ENCODE measurements around the gene PUS7L. TPM values are rescaled to one million over a fixed set of nuclear protein-coding genes. Genes with fewer than 3 reads are reported as not detected.

The PUS7L gene
- total RNA-seq, 2 donors from 2014 or later: 15.2 to 23.6 TPM

DNA sequence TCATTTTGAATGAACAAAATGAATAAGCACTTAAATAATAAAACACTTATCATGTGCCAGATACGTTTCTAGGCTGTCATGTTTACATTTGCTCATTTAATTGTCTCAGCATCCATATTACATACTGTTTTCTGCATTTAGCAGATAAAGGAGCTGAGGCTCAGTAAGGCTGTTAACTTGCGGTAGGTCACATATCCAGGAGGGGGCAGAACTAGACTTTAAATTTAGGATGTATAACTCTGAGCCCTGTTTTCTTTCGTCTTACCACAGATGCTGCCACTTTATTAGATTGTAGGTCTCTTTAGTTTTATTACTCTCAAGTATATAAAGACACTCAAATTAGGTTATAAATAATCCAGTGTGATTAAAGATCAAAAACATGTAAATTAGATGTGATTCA, 17.9 kb upstream of the PUS7L start:
- H3K4me1 ChIP-seq (ENCODE audit: control insufficient read depth, insufficient read depth, low read length): no peaks in the 10 kb centered on the region

DNA sequence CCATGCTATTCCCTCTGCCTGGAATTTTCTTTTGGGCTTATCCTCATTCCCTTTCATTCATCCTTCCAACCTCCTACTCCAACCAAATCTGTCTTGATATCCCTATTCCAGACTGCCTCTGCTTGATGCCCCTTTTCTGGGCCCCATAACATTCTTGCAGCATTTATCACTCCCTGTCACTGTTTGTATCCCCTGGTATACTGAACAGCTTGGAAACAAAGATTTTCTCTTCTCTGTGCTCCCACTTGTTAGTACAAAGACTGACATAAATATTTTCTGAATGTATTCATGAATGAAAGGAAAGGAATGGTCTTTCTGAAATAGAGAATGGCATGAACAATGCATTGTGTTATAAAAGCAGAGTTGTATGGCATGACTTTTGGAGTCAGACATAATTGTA, 7.7 kb upstream of the PUS7L start:
- peaks cover 17% of the 10 kb centered on the region for H3K4me1 Mint-ChIP-seq
- H3K9ac ChIP-seq (ENCODE audit: extremely low read depth, low read length, poor library complexity, severe bottlenecking): no peak overlapping the region
- H3K27me3 ChIP-seq (ENCODE audit: control insufficient read depth, insufficient read depth, low read length, poor library complexity, severe bottlenecking): no peaks in the 10 kb centered on the region
- H3K9me3 Mint-ChIP-seq: peaks cover 2% of the 10 kb centered on the region
- no peaks in the 10 kb centered on the region for H3K27me3 Mint-ChIP-seq (ENCODE audit: insufficient read depth)
- no peak for DNase-seq
- H3K36me3 ChIP-seq (ENCODE audit: control insufficient read depth, insufficient read depth, low read length): no peaks in the 10 kb centered on the region
- TF ChIP-seq, protein P1, sequence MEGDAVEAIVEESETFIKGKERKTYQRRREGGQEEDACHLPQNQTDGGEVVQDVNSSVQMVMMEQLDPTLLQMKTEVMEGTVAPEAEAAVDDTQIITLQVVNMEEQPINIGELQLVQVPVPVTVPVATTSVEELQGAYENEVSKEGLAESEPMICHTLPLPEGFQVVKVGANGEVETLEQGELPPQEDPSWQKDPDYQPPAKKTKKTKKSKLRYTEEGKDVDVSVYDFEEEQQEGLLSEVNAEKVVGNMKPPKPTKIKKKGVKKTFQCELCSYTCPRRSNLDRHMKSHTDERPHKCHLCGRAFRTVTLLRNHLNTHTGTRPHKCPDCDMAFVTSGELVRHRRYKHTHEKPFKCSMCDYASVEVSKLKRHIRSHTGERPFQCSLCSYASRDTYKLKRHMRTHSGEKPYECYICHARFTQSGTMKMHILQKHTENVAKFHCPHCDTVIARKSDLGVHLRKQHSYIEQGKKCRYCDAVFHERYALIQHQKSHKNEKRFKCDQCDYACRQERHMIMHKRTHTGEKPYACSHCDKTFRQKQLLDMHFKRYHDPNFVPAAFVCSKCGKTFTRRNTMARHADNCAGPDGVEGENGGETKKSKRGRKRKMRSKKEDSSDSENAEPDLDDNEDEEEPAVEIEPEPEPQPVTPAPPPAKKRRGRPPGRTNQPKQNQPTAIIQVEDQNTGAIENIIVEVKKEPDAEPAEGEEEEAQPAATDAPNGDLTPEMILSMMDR (conservative IDR thresholded peaks at IDR 0.05): no peak
- no peak overlapping the region for H3K27ac Mint-ChIP-seq
- no peak overlapping the region for H3K4me3 ChIP-seq (ENCODE audit: low read length)
- no peaks in the 10 kb centered on the region for H3K4me1 ChIP-seq (ENCODE audit: control insufficient read depth, insufficient read depth, low read length)
- peaks cover 9% of the 10 kb centered on the region for H3K36me3 Mint-ChIP-seq (ENCODE audit: low read depth)
- H3K4me3 Mint-ChIP-seq: no peak overlapping the region
- H3K9me3 ChIP-seq (ENCODE audit: control insufficient read depth, low read length): no peaks in the 10 kb centered on the region
- peak overlapping the region; percentile 52 for H3K27ac ChIP-seq (ENCODE audit: low read depth, low read length)

More for the DNA sequence above, 17.9 kb upstream of the PUS7L start:
- H3K27ac Mint-ChIP-seq: no peak overlapping the region
- H3K27me3 ChIP-seq (ENCODE audit: control insufficient read depth, insufficient read depth, low read length, poor library complexity, severe bottlenecking): no peaks in the 10 kb centered on the region
- H3K36me3 Mint-ChIP-seq (ENCODE audit: low read depth): peaks cover 2% of the 10 kb centered on the region
- no peak overlapping the region for H3K27ac ChIP-seq (ENCODE audit: low read depth, low read length)
- H3K27me3 Mint-ChIP-seq (ENCODE audit: insufficient read depth): no peaks in the 10 kb centered on the region
- no peak for DNase-seq
- no peak overlapping the region for H3K9ac ChIP-seq (ENCODE audit: extremely low read depth, low read length, poor library complexity, severe bottlenecking)
- H3K4me1 Mint-ChIP-seq: no peaks in the 10 kb centered on the region
- TF ChIP-seq, protein P1 (conservative IDR thresholded peaks at IDR 0.05): peak; percentile 77
- peaks cover 6% of the 10 kb centered on the region for H3K36me3 ChIP-seq (ENCODE audit: control insufficient read depth, insufficient read depth, low read length)
- no peaks in the 10 kb centered on the region for H3K9me3 ChIP-seq (ENCODE audit: control insufficient read depth, low read length)
- H3K4me3 ChIP-seq (ENCODE audit: low read length): no peak overlapping the region
- WGBS, 2 experiments (ENCODE audit: insufficient coverage in 1 of 2, insufficient read length in 1 of 2): 59% methylated on average over 3 of the region's 3 CpGs; no CpG with 5 or more reads in 1 of the 2 experiments
- H3K9me3 Mint-ChIP-seq: no peaks in the 10 kb centered on the region
- H3K4me3 Mint-ChIP-seq: no peak overlapping the region

DNA sequence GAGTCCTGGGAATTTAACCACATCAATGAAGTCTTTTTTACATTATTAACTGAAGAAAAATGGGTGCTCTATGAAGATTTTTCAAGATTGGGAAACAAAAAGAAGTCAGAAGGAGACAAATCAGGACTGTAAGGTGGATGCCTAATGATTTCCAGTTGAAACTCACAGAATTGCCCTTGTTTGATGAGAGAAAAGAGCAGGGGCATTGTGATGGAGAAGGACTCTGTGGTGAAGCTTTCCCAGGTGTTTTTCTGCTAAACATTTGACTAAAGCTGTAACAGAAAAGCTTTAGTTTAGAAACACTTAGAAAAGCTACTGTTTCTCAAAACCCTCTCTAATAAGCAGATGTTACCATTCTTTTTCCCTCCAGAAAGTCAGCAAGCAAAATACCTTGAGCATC, 5.9 kb upstream of the PUS7L start:
- H3K4me3 Mint-ChIP-seq: no peak overlapping the region
- peaks cover 26% of the 10 kb centered on the region for H3K4me1 Mint-ChIP-seq
- H3K27ac ChIP-seq (ENCODE audit: low read depth, low read length): no peak overlapping the region
- H3K36me3 ChIP-seq (ENCODE audit: control insufficient read depth, insufficient read depth, low read length): no peaks in the 10 kb centered on the region
- H3K4me1 ChIP-seq (ENCODE audit: control insufficient read depth, insufficient read depth, low read length): no peaks in the 10 kb centered on the region
- no peaks in the 10 kb centered on the region for H3K9me3 Mint-ChIP-seq
- H3K9ac ChIP-seq (ENCODE audit: extremely low read depth, low read length, poor library complexity, severe bottlenecking): no peak overlapping the region
- H3K27me3 Mint-ChIP-seq (ENCODE audit: insufficient read depth): no peaks in the 10 kb centered on the region
- H3K36me3 Mint-ChIP-seq (ENCODE audit: low read depth): no peaks in the 10 kb centered on the region
- H3K27ac Mint-ChIP-seq: no peak overlapping the region
- TF ChIP-seq, protein P1 (conservative IDR thresholded peaks at IDR 0.05): no peak
- DNase-seq: no peak
- no peaks in the 10 kb centered on the region for H3K9me3 ChIP-seq (ENCODE audit: control insufficient read depth, low read length)
- no peaks in the 10 kb centered on the region for H3K27me3 ChIP-seq (ENCODE audit: control insufficient read depth, insufficient read depth, low read length, poor library complexity, severe bottlenecking)
- no peak overlapping the region for H3K4me3 ChIP-seq (ENCODE audit: low read length)
